Fibroblast of lung (primary cell): ENCODE measurements around the gene GRIK1.

Experiments
- CTCF ChIP-seq, 2 donors: IDR thresholded peaks in 1 of 2; conservative IDR thresholded peaks in 1 of 2; 1 replicate in 1 of 2; 2 replicates in 1 of 2; pipeline ENCODE4 v1.5.1; 2011 to 2012; ENCODE audit warnings: low read length in 2 of 2, control low read depth in 1 of 2, inconsistent platforms in 1 of 2, low read depth in 1 of 2, mild to moderate bottlenecking in 1 of 2
- EZH2 ChIP-seq: IDR thresholded peaks from 2 replicates; pipeline ENCODE4 v1.5.1; 2012; ENCODE audit warnings: low read length, control low read depth, mild to moderate bottlenecking; ENCODE audit errors: missing control alignments

GRCh38 chr21:29751473-29752185 is 188.2 kb downstream of the GRIK1 start:
- no peak for TF ChIP-seq CTCF (conservative IDR thresholded peaks at IDR 0.05 in 1 of 2, IDR thresholded peaks at IDR 0.05 in 1 of 2; ENCODE audit: low read depth in 1 of 2, low read length in 2 of 2)
- TF ChIP-seq EZH2: no peak
